Measurements from ENCODE around the gene DLL1.

Gene DLL1

GRCh38 chr6:170243791-170244291, 47.0 kb downstream of the DLL1 start:
- Histone ChIP-seq H3K9ac (ENCODE audit: low read length) (no peak overlapping the region), H3K27ac (ENCODE audit: low read length) (no peak overlapping the region)

GRCh38 chr6:170243386-170243785, 47.5 kb downstream of the DLL1 start:
- no peak overlapping the region for H3K9ac ChIP-seq (ENCODE audit: low read length)
- H3K4me1 ChIP-seq (ENCODE audit: low read length), result no peaks in the 10 kb centered on the region
- no peak overlapping the region for H3K4me2 ChIP-seq (ENCODE audit: low read depth, low read length)
- H3K36me3 ChIP-seq (replicated peaks; ENCODE audit: insufficient read depth, low read length), result no peaks in the 10 kb centered on the region
- H3F3A ChIP-seq (ENCODE audit: insufficient read depth, low read length), result no peaks in the 10 kb centered on the region
- no peaks in the 10 kb centered on the region for H4K20me1 ChIP-seq (ENCODE audit: insufficient read depth, low read length)
- H3K9me2 ChIP-seq (replicated peaks; ENCODE audit: insufficient read depth, low read length), result no peaks in the 10 kb centered on the region
- H3K27ac ChIP-seq (ENCODE audit: low read length), result no peak overlapping the region
- no peak overlapping the region for H2AFZ ChIP-seq (ENCODE audit: low read length)
- H3K9me3 ChIP-seq (replicated peaks; ENCODE audit: insufficient read depth, low read length), result no peaks in the 10 kb centered on the region
- no peaks in the 10 kb centered on the region for H3K79me2 ChIP-seq (ENCODE audit: low read length)
- DNase-seq, result no peak
- H3K4me3 ChIP-seq (ENCODE audit: low read length), result no peak overlapping the region
- TF ChIP-seq EZH2 (optimal IDR thresholded peaks at IDR 0.05; ENCODE audit: low read depth, low read length), result no peak
- no peak for TF ChIP-seq CTCF (IDR thresholded peaks at IDR 0.05; ENCODE audit: low read length)
- no peak for TF ChIP-seq EZH2phosphoT487 (IDR thresholded peaks at IDR 0.05; ENCODE audit: low read length)
- H3K27me3 ChIP-seq (replicated peaks; ENCODE audit: insufficient read depth, low read length), result peaks cover 9% of the 10 kb centered on the region; the same call in 1 of the 2 replicates

More at GRCh38 chr6:170243791-170244291, 47.0 kb downstream of the DLL1 start:
- Histone ChIP-seq H4K20me1 (ENCODE audit: insufficient read depth, low read length) (no peaks in the 10 kb centered on the region), H2AFZ (ENCODE audit: low read length) (no peak overlapping the region), H3K36me3 (replicated peaks; ENCODE audit: insufficient read depth, low read length) (no peaks in the 10 kb centered on the region), H3K9me3 (replicated peaks; ENCODE audit: insufficient read depth, low read length) (no peaks in the 10 kb centered on the region), H3K27me3 (replicated peaks; ENCODE audit: insufficient read depth, low read length) (peaks cover 9% of the 10 kb centered on the region; the same call in 1 of the 2 replicates), H3K4me1 (ENCODE audit: low read length) (no peaks in the 10 kb centered on the region), H3K4me3 (ENCODE audit: low read length) (no peak overlapping the region), H3F3A (ENCODE audit: insufficient read depth, low read length) (no peaks in the 10 kb centered on the region), H3K4me2 (ENCODE audit: low read depth, low read length) (no peak overlapping the region), H3K9me2 (replicated peaks; ENCODE audit: insufficient read depth, low read length) (no peaks in the 10 kb centered on the region), H3K79me2 (ENCODE audit: low read length) (no peaks in the 10 kb centered on the region)
- no peak for DNase-seq
- TF ChIP-seq EZH2 (optimal IDR thresholded peaks at IDR 0.05; ENCODE audit: low read depth, low read length), result no peak
- TF ChIP-seq CTCF (IDR thresholded peaks at IDR 0.05; ENCODE audit: low read length), result no peak
- TF ChIP-seq EZH2phosphoT487 (IDR thresholded peaks at IDR 0.05; ENCODE audit: low read length), result no peak

- H3K9me3 ChIP-seq (replicated peaks; ENCODE audit: insufficient read depth, low read length), result no peaks in the 10 kb centered on the region
- H3K27me3 ChIP-seq (replicated peaks; ENCODE audit: insufficient read depth, low read length), result no peaks in the 10 kb centered on the region; the same call in 1 of the 2 replicates
- H3K9me2 ChIP-seq (replicated peaks; ENCODE audit: insufficient read depth, low read length), result no peaks in the 10 kb centered on the region
- H2AFZ ChIP-seq (ENCODE audit: low read length), result no peak overlapping the region
- H3K27ac ChIP-seq (ENCODE audit: low read length), result no peak overlapping the region
- no peaks in the 10 kb centered on the region for H4K20me1 ChIP-seq (ENCODE audit: insufficient read depth, low read length)
- no peak overlapping the region for H3K4me2 ChIP-seq (ENCODE audit: low read depth, low read length)
- DNase-seq, result no peak
- H3K4me1 ChIP-seq (ENCODE audit: low read length), result no peaks in the 10 kb centered on the region
- no peak overlapping the region for H3K4me3 ChIP-seq (ENCODE audit: low read length)
- no peaks in the 10 kb centered on the region for H3K79me2 ChIP-seq (ENCODE audit: low read length)
- no peak overlapping the region for H3K9ac ChIP-seq (ENCODE audit: low read length)
- H3K36me3 ChIP-seq (replicated peaks; ENCODE audit: insufficient read depth, low read length), result no peaks in the 10 kb centered on the region
- TF ChIP-seq CTCF (IDR thresholded peaks at IDR 0.05; ENCODE audit: low read length), result no peak
- no peak for TF ChIP-seq EZH2 (optimal IDR thresholded peaks at IDR 0.05; ENCODE audit: low read depth, low read length)
- H3F3A ChIP-seq (ENCODE audit: insufficient read depth, low read length), result no peaks in the 10 kb centered on the region
These were observed 51.9 kb downstream of the DLL1 start for GRCh38 chr6:170238741-170239565.

Measured in MM.1S (cell line).